SK-MEL-5 (cell line): ENCODE results near the gene CACNA1C. TPM values are rescaled to one million over a fixed set of nuclear protein-coding genes. Genes with fewer than 3 reads are reported as not detected.

Experiments used
- DNase-seq: peaks from one replicate; pipeline ENCODE4 v3.0.0-alpha.2; 2016; ENCODE audit warnings: low read depth, low spot score
- in situ Hi-C: cut with HindIII; loops from 2 replicates; pipeline ENCODE4 v1.10.0; 2016; ENCODE audit warnings: low sequenced_read_pairs, high pct_unique_total_duplicates, low pct_unique_long_range_greater_than_20kb
- polyA plus RNA-seq, 2 experiments: library from polyadenylated mRNA; depleted of rRNA; stranded (reverse); fragments of >200 nt; gene quantifications; 2 replicates each; pipeline ENCODE4 v1.2.3, GENCODE V29; 2015
- total RNA-seq: library from RNA; depleted of rRNA; stranded (reverse); fragments of >200 nt; shearing (Covaris generic); gene quantifications from 2 replicates; pipeline ENCODE4 v1.2.3, GENCODE V29; 2014; rRNA removed

CACNA1C gene
- total RNA-seq, result under 0.01 and 0.05 TPM in 2 replicates
- 0.05 TPM in 1 of 2 replicates, not detected in the other for polyA plus RNA-seq (2015; cell fraction: cytosol; rRNA removed)
- polyA plus RNA-seq (2015; cell fraction: nucleus; rRNA removed), result not detected in 2 replicates

DNA sequence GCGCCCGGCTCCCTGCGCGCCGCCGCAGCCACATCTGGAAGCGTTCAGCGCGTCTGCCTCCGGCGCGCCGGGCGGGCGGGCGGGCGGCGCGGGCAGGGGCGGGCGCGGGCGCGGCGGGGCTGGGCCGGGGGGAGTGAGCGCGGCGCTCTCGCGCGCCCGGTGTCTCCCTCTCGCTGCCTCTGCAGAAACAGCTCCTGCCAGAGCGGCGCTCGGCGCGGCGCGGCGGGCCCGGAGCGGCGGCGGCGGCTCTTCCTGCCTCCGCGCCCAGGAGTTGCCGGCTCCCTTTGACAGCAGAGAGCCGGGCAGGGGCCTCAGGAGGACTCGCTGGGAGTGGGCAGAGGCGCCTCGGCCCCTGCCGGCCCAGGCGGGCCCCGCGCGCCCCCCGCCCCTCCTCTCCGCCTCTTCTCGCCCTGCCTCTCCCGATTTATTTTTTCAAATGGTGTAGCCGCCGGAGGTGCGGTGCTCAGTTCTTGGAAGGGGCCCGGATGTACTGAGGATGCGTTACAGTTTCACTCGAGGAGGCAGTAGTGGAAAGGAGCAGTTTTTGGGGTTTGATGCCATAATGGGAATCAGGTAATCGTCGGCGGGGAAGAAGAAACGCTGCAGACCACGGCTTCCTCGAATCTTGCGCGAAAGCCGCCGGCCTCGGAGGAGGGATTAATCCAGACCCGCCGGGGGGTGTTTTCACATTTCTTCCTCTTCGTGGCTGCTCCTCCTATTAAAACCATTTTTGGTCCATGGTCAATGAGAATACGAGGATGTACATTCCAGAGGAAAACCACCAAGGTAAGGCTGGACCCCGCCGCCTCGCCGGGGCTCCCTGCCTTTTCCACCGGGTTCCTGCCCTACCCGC lies at the start of gene CACNA1C:
CACNA1C (plus strand) TSS at position 162 of the 853 bp plus-strand sequence; CDS start at position 738, 576 bp downstream.
- in situ Hi-C loops, result no loop called here
- peak; percentile 15 for DNase-seq

- no peak for DNase-seq
- in situ Hi-C loops, result no loop called here
Measured at GRCh38 chr12:2003676-2004112, 49.1 kb upstream of the CACNA1C start.

GRCh38 chr12:2004113-2004929 lies 48.5 kb upstream of the CACNA1C start, which contains the start of gene DCP1B:
Gene DCP1B (minus strand): TSS chr12:2004457. CDS start chr12:2004431, 26 bp downstream.
- peak; percentile 96 for DNase-seq
- in situ Hi-C loops, result no loop called here

GRCh38 chr12:2008677-2009076 lies 44.1 kb upstream of the CACNA1C start:
- no peak for DNase-seq
- in situ Hi-C loops, result no loop called here

DNA sequence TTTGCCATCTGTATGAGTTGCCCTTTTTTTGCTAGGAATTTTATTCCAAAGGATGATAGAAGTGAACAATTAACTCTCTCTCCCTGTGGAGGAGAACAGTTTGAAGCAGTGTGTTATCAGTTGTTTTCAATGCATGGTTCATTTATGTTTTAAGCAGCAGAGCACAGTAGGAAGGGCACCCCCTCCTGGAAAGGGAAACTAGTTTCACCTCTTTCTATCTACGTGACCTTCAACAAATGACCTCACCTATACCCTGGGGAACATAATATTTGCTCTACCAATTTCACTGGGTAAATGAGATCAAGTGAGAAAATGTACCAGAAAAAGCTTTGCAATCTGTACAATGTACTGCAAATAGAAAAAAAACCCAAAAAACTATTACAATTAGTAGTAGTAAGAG lies 43.2 kb upstream of the CACNA1C start:
- in situ Hi-C loops, result no loop called here
- peak; percentile 10 for DNase-seq

DNA sequence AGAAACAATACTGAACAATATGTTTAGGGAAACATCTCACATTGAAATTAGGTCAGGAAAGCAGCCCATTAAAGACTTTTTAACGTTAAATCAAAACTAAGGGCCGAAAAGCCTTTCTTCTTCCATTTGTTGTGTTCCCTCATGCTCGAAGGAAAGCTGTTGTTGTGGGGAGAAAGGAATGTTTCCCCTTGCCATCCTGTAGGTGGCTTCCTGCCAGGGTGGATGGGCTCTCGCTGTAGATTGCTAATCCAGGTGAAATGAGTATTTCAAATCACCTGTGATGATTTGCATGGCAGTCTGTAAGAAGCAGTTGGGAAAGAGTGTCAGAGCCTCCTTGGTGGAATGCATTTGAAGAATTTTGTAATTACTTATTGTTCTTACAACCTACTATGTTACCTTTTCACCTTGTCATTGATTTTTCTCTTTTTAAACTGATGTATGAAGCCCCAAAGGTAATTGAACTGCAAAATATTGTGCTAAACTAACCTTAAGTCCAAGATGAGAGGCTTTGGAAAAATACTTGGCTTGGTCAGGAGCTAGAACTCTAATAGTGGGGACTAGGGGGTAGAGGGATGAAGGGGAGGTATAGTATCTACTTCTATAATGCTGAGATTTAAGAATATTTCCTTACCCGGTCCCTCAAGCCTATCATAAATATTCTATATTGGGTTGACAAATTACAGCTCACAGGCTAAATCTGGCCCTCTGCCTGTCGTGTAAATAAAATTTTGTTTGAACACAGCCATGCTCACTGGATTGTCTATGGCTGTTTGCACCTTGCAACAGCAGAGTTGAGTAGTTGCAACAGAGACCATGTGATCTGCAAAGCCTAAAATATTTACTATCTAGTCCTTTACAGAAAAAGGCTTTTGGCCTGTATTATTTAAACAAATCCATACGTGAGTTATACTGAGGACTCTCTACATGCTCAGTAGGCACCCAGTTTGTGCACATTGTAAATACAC lies 40.9 kb upstream of the CACNA1C start:
- in situ Hi-C loops, result no loop called here
- DNase-seq, result no peak

GRCh38 chr12:2013086-2013485 lies 39.7 kb upstream of the CACNA1C start:
- DNase-seq, result no peak
- in situ Hi-C loops, result no loop called here

- DNase-seq, result no peak
- in situ Hi-C loops, result no loop called here
Measured at GRCh38 chr12:2013527-2014223, 39.1 kb upstream of the CACNA1C start.

DNA sequence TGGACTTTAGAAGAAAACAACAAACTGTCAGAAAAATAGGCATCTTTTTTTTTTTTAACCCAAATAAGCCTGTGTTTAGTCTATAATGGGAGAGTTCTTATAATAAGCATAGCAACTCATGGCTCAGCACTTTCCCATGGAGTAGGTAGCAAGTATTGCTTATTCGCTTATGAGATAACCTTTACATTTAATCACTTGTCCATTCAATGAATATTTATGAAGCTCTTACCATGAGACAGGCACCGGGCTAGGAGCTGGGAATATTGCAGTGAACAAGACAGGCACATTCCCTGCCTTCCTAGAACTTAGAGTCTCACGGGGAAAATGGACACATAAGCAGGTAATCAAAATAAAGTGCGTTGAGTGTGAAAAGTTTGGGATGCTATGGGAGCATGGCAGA lies 38.6 kb upstream of the CACNA1C start:
- in situ Hi-C loops, result no loop called here

GRCh38 chr12:2016862-2017545 lies 35.8 kb upstream of the CACNA1C start:
- no peak for DNase-seq
- in situ Hi-C loops, result no loop called here

More for the DNA sequence above, 38.6 kb upstream of the CACNA1C start:
- no peak for DNase-seq

GRCh38 chr12:2017546-2018337 lies 35.0 kb upstream of the CACNA1C start:
- DNase-seq, result no peak
- in situ Hi-C loops, result no loop called here

- in situ Hi-C loops, result no loop called here
- DNase-seq, result no peak
Measured at GRCh38 chr12:2018391-2018790, 34.4 kb upstream of the CACNA1C start.

- in situ Hi-C loops, result no loop called here
- DNase-seq, result no peak
Measured at GRCh38 chr12:2019126-2019525, 33.7 kb upstream of the CACNA1C start.

DNA sequence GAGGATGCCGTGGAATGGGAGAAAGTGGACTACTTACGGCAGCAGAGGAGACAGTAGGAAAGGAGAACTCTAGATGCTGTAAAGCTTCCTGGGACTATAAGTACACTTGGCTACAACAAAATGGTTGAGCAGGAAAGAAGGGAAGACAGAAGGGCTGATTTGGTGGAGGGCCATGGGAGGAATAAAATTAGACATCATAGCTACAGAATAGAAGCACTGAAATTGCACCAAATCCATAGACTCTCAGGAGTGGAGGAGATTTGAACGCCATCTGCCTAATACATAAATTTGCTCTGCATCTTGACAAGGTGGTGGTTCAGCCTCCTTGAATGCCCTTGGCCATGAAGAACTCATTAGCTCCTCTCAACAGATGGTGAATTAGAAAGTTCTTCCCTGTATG lies 32.3 kb upstream of the CACNA1C start:
- in situ Hi-C loops, result no loop called here

DNA sequence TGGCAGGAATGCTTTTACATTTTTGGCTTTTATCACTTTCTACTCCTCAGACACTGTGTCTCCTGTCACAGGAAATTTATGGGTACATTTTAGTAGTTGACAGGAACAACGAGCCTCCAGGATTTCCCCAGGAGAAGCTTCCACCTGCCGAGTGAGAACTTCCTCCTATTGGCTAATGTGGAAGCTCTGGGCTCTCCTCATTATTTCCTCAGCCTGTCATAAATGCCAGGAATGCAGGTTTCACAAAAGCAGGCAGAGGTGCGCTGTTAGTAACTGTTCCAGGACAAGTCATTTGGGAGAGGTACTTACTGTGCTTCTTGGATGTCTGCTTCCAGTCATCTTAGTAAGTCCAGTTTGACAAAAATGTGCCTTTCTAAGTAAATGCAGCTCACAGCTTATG lies 29.4 kb upstream of the CACNA1C start:
- in situ Hi-C loops, result no loop called here
- no peak for DNase-seq

More for the DNA sequence above, 32.3 kb upstream of the CACNA1C start:
- DNase-seq, result no peak
